Liver (tissue), 3 donors: ENCODE measurements around the gene SRSF9.

ENCODE experiments used
- ATF3 ChIP-seq: IDR thresholded peaks from 2 replicates; pipeline ENCODE4 v1.6.1; 2016; ENCODE audit warnings: antibody characterized with exemption
- CTCF ChIP-seq: fragments of 150-350 bp; IDR thresholded peaks from 2 replicates; pipeline ENCODE4 v1.5.1; 2017; ENCODE audit warnings: improper control_type of control experiment, low read depth, low read length; ENCODE audit not compliant: missing input control
- EGR1 ChIP-seq, 2 donors: IDR thresholded peaks; 2 replicates each; pipeline ENCODE4 v1.6.1; 2016 to 2018; ENCODE audit warnings: antibody characterized with exemption in 2 of 2, low read depth in 2 of 2
- FOXA2 ChIP-seq: IDR thresholded peaks from 2 replicates; pipeline ENCODE4 v1.6.1; 2016; ENCODE audit warnings: antibody characterized with exemption
- GABPA ChIP-seq, 2 donors: IDR thresholded peaks in 1 of 2; conservative IDR thresholded peaks in 1 of 2; 2 replicates each; pipeline ENCODE4 v1.6.1; 2016; ENCODE audit warnings: antibody characterized with exemption in 2 of 2, mild to moderate bottlenecking in 1 of 2, moderate library complexity in 1 of 2
- JUND ChIP-seq, 2 donors: IDR thresholded peaks; 2 replicates each; pipeline ENCODE4 v1.6.1; 2016; ENCODE audit warnings: antibody characterized with exemption in 2 of 2
- MAX ChIP-seq: IDR thresholded peaks from 2 replicates; pipeline ENCODE4 v1.6.1; 2016; ENCODE audit warnings: antibody characterized with exemption
- REST ChIP-seq: IDR thresholded peaks from 2 replicates; pipeline ENCODE4 v1.6.1; 2016; ENCODE audit warnings: antibody characterized with exemption, mild to moderate bottlenecking
- RXRA ChIP-seq, 2 donors: IDR thresholded peaks; 2 replicates each; pipeline ENCODE4 v1.6.1; 2017 to 2018; ENCODE audit warnings: antibody characterized with exemption in 2 of 2, mild to moderate bottlenecking in 1 of 2
- SP1 ChIP-seq: IDR thresholded peaks from 2 replicates; pipeline ENCODE4 v1.6.1; 2018; ENCODE audit warnings: antibody characterized with exemption, mild to moderate bottlenecking
- TAF1 ChIP-seq: conservative IDR thresholded peaks from 2 replicates; pipeline ENCODE4 v1.6.1; 2016; ENCODE audit warnings: antibody characterized with exemption, mild to moderate bottlenecking
- YY1 ChIP-seq: IDR thresholded peaks from 2 replicates; pipeline ENCODE4 v1.6.1; 2016; ENCODE audit warnings: antibody characterized with exemption, mild to moderate bottlenecking
- TF ChIP-seq, protein P1 (sequence below): IDR thresholded peaks from 2 replicates; pipeline ENCODE4 v1.6.1; 2016; ENCODE audit warnings: antibody characterized with exemption
- donor health status: healthy.
- donor health status: healthy.

DNA sequence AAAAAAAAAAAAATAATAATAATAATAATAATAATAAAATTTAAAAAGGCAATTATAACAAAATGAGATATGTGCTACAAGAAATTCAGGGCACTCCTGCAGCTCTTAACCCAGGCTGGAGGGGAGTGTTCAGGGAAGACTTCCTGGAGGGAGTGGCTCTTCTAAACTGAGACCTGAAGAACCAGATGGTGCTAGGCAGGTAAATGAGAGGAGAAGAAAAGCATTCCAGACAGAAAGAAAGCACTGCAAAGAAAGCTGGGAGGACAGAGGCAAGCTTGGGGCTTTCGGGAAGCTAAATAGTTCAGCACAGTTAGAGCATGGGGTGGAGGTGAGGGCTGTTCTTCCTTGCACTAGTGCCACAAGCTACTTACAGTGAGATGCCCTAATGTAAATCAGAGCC, 9.9 kb upstream of the SRSF9 start:
- TF ChIP-seq CTCF (no peak), FOXA2 (no peak), REST (no peak), GABPA (IDR thresholded peaks at IDR 0.05 in 1 of 2, conservative IDR thresholded peaks at IDR 0.05 in 1 of 2) (no peak), YY1 (no peak), JUND (IDR thresholded peaks at IDR 0.05) (no peak), TAF1 (no peak), EGR1 (IDR thresholded peaks at IDR 0.05; ENCODE audit: low read depth in 2 of 2) (no peak), RXRA (IDR thresholded peaks at IDR 0.05) (no peak), ATF3 (no peak), MAX (no peak), SP1 (no peak)
- TF ChIP-seq, protein P1, sequence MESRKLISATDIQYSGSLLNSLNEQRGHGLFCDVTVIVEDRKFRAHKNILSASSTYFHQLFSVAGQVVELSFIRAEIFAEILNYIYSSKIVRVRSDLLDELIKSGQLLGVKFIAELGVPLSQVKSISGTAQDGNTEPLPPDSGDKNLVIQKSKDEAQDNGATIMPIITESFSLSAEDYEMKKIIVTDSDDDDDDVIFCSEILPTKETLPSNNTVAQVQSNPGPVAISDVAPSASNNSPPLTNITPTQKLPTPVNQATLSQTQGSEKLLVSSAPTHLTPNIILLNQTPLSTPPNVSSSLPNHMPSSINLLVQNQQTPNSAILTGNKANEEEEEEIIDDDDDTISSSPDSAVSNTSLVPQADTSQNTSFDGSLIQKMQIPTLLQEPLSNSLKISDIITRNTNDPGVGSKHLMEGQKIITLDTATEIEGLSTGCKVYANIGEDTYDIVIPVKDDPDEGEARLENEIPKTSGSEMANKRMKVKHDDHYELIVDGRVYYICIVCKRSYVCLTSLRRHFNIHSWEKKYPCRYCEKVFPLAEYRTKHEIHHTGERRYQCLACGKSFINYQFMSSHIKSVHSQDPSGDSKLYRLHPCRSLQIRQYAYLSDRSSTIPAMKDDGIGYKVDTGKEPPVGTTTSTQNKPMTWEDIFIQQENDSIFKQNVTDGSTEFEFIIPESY = no peak
